ENCODE data around the gene SORCS2. TPM values are rescaled to one million over a fixed set of nuclear protein-coding genes. Genes with fewer than 3 reads are reported as not detected.

Gene SORCS2
- total RNA-seq, 1 donor from 2014 or later: 13.8 TPM

DNA sequence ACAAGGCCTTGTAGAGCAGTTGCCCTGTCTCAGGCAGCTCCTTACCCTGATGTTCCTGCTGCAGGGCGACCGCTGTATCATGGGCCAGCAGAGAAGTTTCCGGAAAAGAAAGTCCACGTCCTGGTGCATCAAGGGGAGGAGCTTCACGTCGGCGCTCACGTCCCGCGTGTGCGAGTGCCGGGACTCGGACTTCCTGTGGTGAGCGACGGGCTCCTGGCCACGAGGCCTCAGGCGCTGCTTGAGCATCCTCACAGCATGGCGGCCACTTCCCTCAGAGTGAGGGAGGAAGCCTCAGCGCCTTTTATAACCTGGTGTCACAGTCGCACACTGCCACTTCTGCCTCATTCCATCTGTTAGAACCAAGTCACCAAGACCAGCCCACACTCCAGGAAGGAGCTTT is 521.8 kb downstream of the SORCS2 start:
- Histone ChIP-seq H3K4me1 (ENCODE audit: insufficient read depth, low read length) (no peaks in the 10 kb centered on the region), H2AFZ (ENCODE audit: low read depth, low read length) (no peak overlapping the region), H4K20me1 (ENCODE audit: insufficient read depth, low read length) (no peaks in the 10 kb centered on the region), H3K27me3 (ENCODE audit: insufficient read depth, low read length) (no peaks in the 10 kb centered on the region), H3K79me2 (ENCODE audit: insufficient read depth, low read length) (no peaks in the 10 kb centered on the region), H3K9ac (ENCODE audit: low read length) (no peak overlapping the region), H3K27ac (ENCODE audit: low read depth, low read length) (no peak overlapping the region), H3K9me3 (ENCODE audit: insufficient read depth, low read depth, low read length) (no peaks in the 10 kb centered on the region), H3K4me2 (ENCODE audit: low read length) (no peak overlapping the region), H3K4me3 (ENCODE audit: insufficient read depth, low read depth, low read length) (no peak overlapping the region), H3K36me3 (ENCODE audit: insufficient read depth, low read length) (no peaks in the 10 kb centered on the region)
- Mint-ChIP-seq H3K4me1 (ENCODE audit: low read depth, unreplicated experiment) (no peaks in the 10 kb centered on the region), H3K9me3 (ENCODE audit: unreplicated experiment) (peaks cover 9% of the 10 kb centered on the region), H3K4me3 (ENCODE audit: unreplicated experiment) (no peak overlapping the region), H3K27me3 (ENCODE audit: low read depth, unreplicated experiment) (peaks cover 68% of the 10 kb centered on the region), H3K36me3 (ENCODE audit: low read depth, unreplicated experiment) (peaks cover 20% of the 10 kb centered on the region), H3K27ac (ENCODE audit: unreplicated experiment) (no peak overlapping the region)
- DNase-seq (ENCODE audit: low read depth) (no peak), FAIRE-seq (no peak)
- no peak for TF ChIP-seq EZH2 (IDR thresholded peaks at IDR 0.05; ENCODE audit: insufficient read depth, low read length)
- TF ChIP-seq, protein P1, sequence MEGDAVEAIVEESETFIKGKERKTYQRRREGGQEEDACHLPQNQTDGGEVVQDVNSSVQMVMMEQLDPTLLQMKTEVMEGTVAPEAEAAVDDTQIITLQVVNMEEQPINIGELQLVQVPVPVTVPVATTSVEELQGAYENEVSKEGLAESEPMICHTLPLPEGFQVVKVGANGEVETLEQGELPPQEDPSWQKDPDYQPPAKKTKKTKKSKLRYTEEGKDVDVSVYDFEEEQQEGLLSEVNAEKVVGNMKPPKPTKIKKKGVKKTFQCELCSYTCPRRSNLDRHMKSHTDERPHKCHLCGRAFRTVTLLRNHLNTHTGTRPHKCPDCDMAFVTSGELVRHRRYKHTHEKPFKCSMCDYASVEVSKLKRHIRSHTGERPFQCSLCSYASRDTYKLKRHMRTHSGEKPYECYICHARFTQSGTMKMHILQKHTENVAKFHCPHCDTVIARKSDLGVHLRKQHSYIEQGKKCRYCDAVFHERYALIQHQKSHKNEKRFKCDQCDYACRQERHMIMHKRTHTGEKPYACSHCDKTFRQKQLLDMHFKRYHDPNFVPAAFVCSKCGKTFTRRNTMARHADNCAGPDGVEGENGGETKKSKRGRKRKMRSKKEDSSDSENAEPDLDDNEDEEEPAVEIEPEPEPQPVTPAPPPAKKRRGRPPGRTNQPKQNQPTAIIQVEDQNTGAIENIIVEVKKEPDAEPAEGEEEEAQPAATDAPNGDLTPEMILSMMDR (IDR thresholded peaks at IDR 0.05; ENCODE audit: insufficient read depth, low read depth, low read length): no peak

DNA sequence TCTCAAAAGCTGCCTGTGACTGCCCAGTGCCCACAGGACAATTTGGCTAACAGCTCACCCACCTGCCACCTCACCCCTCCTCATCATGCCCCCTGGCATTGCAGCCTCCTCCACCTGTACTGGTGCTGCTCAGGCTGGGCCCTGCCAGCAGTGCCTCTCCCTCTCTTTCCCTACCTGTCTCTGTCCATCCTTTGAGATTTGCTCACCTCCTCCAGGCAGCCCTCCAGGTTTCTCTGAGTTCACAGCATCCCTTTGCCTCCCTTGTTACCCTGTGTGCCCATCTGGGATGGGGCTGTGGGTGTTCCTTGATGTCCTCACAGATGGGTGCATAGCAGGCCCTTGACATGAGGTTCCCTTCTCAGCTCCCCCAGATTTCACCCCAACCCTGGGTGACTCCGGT is 522.4 kb downstream of the SORCS2 start:
- no peak overlapping the region for H3K9ac ChIP-seq (ENCODE audit: low read length)
- no peaks in the 10 kb centered on the region for H3K36me3 ChIP-seq (ENCODE audit: insufficient read depth, low read length)
- no peaks in the 10 kb centered on the region for H3K27me3 ChIP-seq (ENCODE audit: insufficient read depth, low read length)
- no peak overlapping the region for H2AFZ ChIP-seq (ENCODE audit: low read depth, low read length)
- H3K9me3 ChIP-seq (ENCODE audit: insufficient read depth, low read depth, low read length): no peaks in the 10 kb centered on the region
- H3K4me3 Mint-ChIP-seq (ENCODE audit: unreplicated experiment): no peak overlapping the region
- no peaks in the 10 kb centered on the region for H3K4me1 Mint-ChIP-seq (ENCODE audit: low read depth, unreplicated experiment)
- no peak overlapping the region for H3K4me3 ChIP-seq (ENCODE audit: insufficient read depth, low read depth, low read length)
- peaks cover 9% of the 10 kb centered on the region for H3K9me3 Mint-ChIP-seq (ENCODE audit: unreplicated experiment)
- no peak for FAIRE-seq
- no peaks in the 10 kb centered on the region for H3K4me1 ChIP-seq (ENCODE audit: insufficient read depth, low read length)
- H3K27ac Mint-ChIP-seq (ENCODE audit: unreplicated experiment): no peak overlapping the region
- peaks cover 20% of the 10 kb centered on the region for H3K36me3 Mint-ChIP-seq (ENCODE audit: low read depth, unreplicated experiment)
- no peak overlapping the region for H3K4me2 ChIP-seq (ENCODE audit: low read length)
- H3K79me2 ChIP-seq (ENCODE audit: insufficient read depth, low read length): no peaks in the 10 kb centered on the region
- no peaks in the 10 kb centered on the region for H4K20me1 ChIP-seq (ENCODE audit: insufficient read depth, low read length)
- peaks cover 66% of the 10 kb centered on the region for H3K27me3 Mint-ChIP-seq (ENCODE audit: low read depth, unreplicated experiment)
- TF ChIP-seq, protein P1 (IDR thresholded peaks at IDR 0.05; ENCODE audit: insufficient read depth, low read depth, low read length): no peak
- TF ChIP-seq EZH2 (IDR thresholded peaks at IDR 0.05; ENCODE audit: insufficient read depth, low read length): no peak
- no peak for DNase-seq (ENCODE audit: low read depth)
- no peak overlapping the region for H3K27ac ChIP-seq (ENCODE audit: low read depth, low read length)

DNA sequence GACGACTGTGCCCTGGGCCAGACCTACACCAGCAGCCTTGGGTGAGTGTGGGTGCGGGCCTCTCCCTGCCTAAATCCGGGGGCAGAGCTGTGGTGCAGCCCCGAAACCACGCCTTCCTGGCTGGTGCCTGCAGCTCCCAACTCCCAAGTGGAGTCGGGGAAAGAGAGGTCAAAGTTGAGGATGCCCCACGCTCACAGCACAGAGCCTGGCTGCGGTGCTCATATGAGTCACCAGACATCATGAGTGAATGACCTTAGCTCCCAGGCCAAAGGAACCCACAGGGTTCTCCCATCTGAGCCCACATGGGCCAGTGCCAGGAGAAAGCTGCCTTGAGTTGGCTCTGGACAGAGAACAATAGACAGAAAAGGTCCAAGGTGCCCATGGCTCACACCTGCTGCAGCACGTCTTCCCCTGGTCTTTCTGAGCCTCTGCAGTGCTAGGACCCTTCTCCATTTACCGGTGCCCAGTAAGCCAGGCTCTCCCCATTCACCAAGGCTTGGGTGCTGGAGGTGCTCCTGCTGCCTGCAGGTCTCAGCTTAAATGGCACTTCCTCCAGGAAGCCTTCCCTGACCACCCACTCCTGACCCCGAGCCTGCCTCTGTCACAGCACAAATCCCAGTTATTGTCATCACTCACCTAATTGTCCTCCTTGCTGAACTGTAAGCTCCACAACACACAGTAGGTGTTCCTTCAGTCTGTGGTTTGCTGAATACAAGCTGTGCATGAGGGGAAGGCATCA is 523.1 kb downstream of the SORCS2 start:
- Histone ChIP-seq H3K4me2 (ENCODE audit: low read length) (no peak overlapping the region), H3K27ac (ENCODE audit: low read depth, low read length) (no peak overlapping the region), H3K36me3 (ENCODE audit: insufficient read depth, low read length) (no peaks in the 10 kb centered on the region), H3K27me3 (ENCODE audit: insufficient read depth, low read length) (peaks cover 1% of the 10 kb centered on the region), H3K4me1 (ENCODE audit: insufficient read depth, low read length) (no peaks in the 10 kb centered on the region), H3K9ac (ENCODE audit: low read length) (no peak overlapping the region), H4K20me1 (ENCODE audit: insufficient read depth, low read length) (no peaks in the 10 kb centered on the region), H3K79me2 (ENCODE audit: insufficient read depth, low read length) (no peaks in the 10 kb centered on the region), H3K9me3 (ENCODE audit: insufficient read depth, low read depth, low read length) (no peaks in the 10 kb centered on the region), H3K4me3 (ENCODE audit: insufficient read depth, low read depth, low read length) (no peak overlapping the region), H2AFZ (ENCODE audit: low read depth, low read length) (no peak overlapping the region)
- DNase-seq (ENCODE audit: low read depth) (no peak), FAIRE-seq (no peak)
- Mint-ChIP-seq H3K4me1 (ENCODE audit: low read depth, unreplicated experiment) (no peaks in the 10 kb centered on the region), H3K4me3 (ENCODE audit: unreplicated experiment) (no peak overlapping the region), H3K9me3 (ENCODE audit: unreplicated experiment) (peaks cover 9% of the 10 kb centered on the region), H3K36me3 (ENCODE audit: low read depth, unreplicated experiment) (peaks cover 20% of the 10 kb centered on the region), H3K27me3 (ENCODE audit: low read depth, unreplicated experiment) (peaks cover 64% of the 10 kb centered on the region), H3K27ac (ENCODE audit: unreplicated experiment) (no peak overlapping the region)
- no peak for TF ChIP-seq EZH2 (IDR thresholded peaks at IDR 0.05; ENCODE audit: insufficient read depth, low read length)
- TF ChIP-seq, protein P1 (IDR thresholded peaks at IDR 0.05; ENCODE audit: insufficient read depth, low read depth, low read length): no peak

Data from astrocyte (in vitro differentiated cells and primary cell).